Smooth muscle cell (in vitro differentiated cells): ENCODE data around the gene LRRC27. TPM values are rescaled to one million over a fixed set of nuclear protein-coding genes. Genes with fewer than 3 reads are reported as not detected.

ENCODE experiments used
- DNase-seq: peaks from one replicate; lab custom pipeline; 2025; ENCODE audit not compliant: unreplicated experiment; lab: John Stamatoyannopoulos, UW
- H2AFZ ChIP-seq: fragments of 200-600 bp; sonication (generic); 2 replicates; pipeline ENCODE4 v1.6.0; 2016; ENCODE audit warnings: antibody characterized with exemption, low read depth, mild to moderate bottlenecking
- H3F3A ChIP-seq: fragments of 200-600 bp; sonication (generic); 2 replicates; pipeline ENCODE4 v1.6.0; 2017; ENCODE audit warnings: antibody characterized with exemption, low read depth
- H3K27ac ChIP-seq: fragments of 200-600 bp; sonication (generic); 2 replicates; pipeline ENCODE4 v1.5.1; 2016; ENCODE audit warnings: low read depth, mild to moderate bottlenecking
- H3K27me3 ChIP-seq: fragments of 200-600 bp; sonication (generic); 2 replicates; pipeline ENCODE4 v1.6.1; 2016; ENCODE audit warnings: low read depth, mild to moderate bottlenecking
- H3K36me3 ChIP-seq: fragments of 200-600 bp; sonication (generic); 2 replicates; pipeline ENCODE4 v1.5.1; 2016; ENCODE audit warnings: low read depth
- H3K4me1 ChIP-seq: fragments of 200-600 bp; sonication (generic); 2 replicates; pipeline ENCODE4 v1.5.1; 2016; ENCODE audit warnings: low read depth
- H3K4me2 ChIP-seq: fragments of 200-600 bp; sonication (generic); 2 replicates; pipeline ENCODE4 v1.6.0; 2016; ENCODE audit warnings: mild to moderate bottlenecking
- H3K4me3 ChIP-seq: fragments of 200-600 bp; sonication (generic); 2 replicates; pipeline ENCODE4 v1.5.1; 2016; ENCODE audit warnings: mild to moderate bottlenecking
- H3K79me2 ChIP-seq: fragments of 200-600 bp; sonication (generic); 2 replicates; pipeline ENCODE4 v1.6.0; 2016; ENCODE audit warnings: low read depth, mild to moderate bottlenecking
- H3K9ac ChIP-seq: fragments of 200-600 bp; sonication (generic); 2 replicates; pipeline ENCODE4 v1.6.0; 2016; ENCODE audit warnings: low read depth
- H3K9me3 ChIP-seq: fragments of 200-600 bp; sonication (generic); replicated peaks from 2 replicates; pipeline ENCODE4 v1.5.1; 2016; ENCODE audit warnings: low read depth
- H4K20me1 ChIP-seq: fragments of 200-600 bp; sonication (generic); 2 replicates; pipeline ENCODE4 v1.6.0; 2016; ENCODE audit warnings: low read depth
- CTCF ChIP-seq: fragments of 200-600 bp; sonication (generic); IDR thresholded peaks from 2 replicates; pipeline ENCODE4 v1.5.1; 2017; ENCODE audit warnings: borderline replicate concordance, mild to moderate bottlenecking, antibody characterized with exemption; ENCODE audit not compliant: insufficient read depth, poor library complexity, severe bottlenecking
- WGBS: methylation state at CpG from one replicate; pipeline ENCODE4 v1.1.7; 2016; ENCODE audit warnings: low lambda C conversion rate; 5-methylcytosine and 5-hydroxymethylcytosine counted together
- polyA plus RNA-seq: library from polyadenylated mRNA; unstranded; fragments of >200 nt; fragmentation: Nextera tagmentation; extraction: Ambion mirVana; gene quantifications from 2 replicates; pipeline ENCODE4 v1.2.1, GENCODE V29; 2016
- total RNA-seq: library from RNA; depleted of rRNA; stranded (reverse); fragments of >200 nt; gene quantifications from 2 replicates; pipeline ENCODE4 v1.2.3, GENCODE V29; 2014

The LRRC27 gene
- total and polyA plus RNA-seq, 2 experiments from 2014 or later: 7.6 to 11.5 TPM

GRCh38 chr10:132354356-132355094, 22.5 kb downstream of the LRRC27 start:
- no peaks in the 10 kb centered on the region for H3K27me3 ChIP-seq
- H3K4me3 ChIP-seq: no peak overlapping the region
- no peak overlapping the region for H2AFZ ChIP-seq
- no peak overlapping the region for H3K9ac ChIP-seq
- H3K36me3 ChIP-seq: no peaks in the 10 kb centered on the region
- H3K79me2 ChIP-seq: no peaks in the 10 kb centered on the region
- H3K9me3 ChIP-seq: no peaks in the 10 kb centered on the region
- TF ChIP-seq CTCF: no peak
- no peaks in the 10 kb centered on the region for H3F3A ChIP-seq
- no peak overlapping the region for H3K4me2 ChIP-seq
- H3K27ac ChIP-seq: no peak overlapping the region
- H3K4me1 ChIP-seq: no peaks in the 10 kb centered on the region
- no peak for DNase-seq
- 95% methylated on average over 28 of the region's 32 CpGs for WGBS
- no peaks in the 10 kb centered on the region for H4K20me1 ChIP-seq

GRCh38 chr10:132355297-132355696, 23.3 kb downstream of the LRRC27 start:
- Histone ChIP-seq H3K4me3 (no peak overlapping the region), H3K27me3 (no peaks in the 10 kb centered on the region), H4K20me1 (no peaks in the 10 kb centered on the region), H3K4me1 (no peaks in the 10 kb centered on the region), H3K27ac (no peak overlapping the region), H3K36me3 (no peaks in the 10 kb centered on the region), H3K4me2 (no peak overlapping the region), H3F3A (no peaks in the 10 kb centered on the region), H3K9me3 (no peaks in the 10 kb centered on the region), H3K9ac (no peak overlapping the region), H3K79me2 (no peaks in the 10 kb centered on the region), H2AFZ (no peak overlapping the region)
- TF ChIP-seq CTCF: no peak
- no peak for DNase-seq
- WGBS: 94% methylated on average over 17 of the region's 17 CpGs

GRCh38 chr10:132355754-132356153, 23.8 kb downstream of the LRRC27 start:
- Histone ChIP-seq H3K9ac (no peak overlapping the region), H3K4me1 (no peaks in the 10 kb centered on the region), H3K27ac (no peak overlapping the region), H2AFZ (no peak overlapping the region), H3K79me2 (no peaks in the 10 kb centered on the region), H3K9me3 (no peaks in the 10 kb centered on the region), H3K4me2 (no peak overlapping the region), H4K20me1 (no peaks in the 10 kb centered on the region), H3K27me3 (no peaks in the 10 kb centered on the region), H3F3A (no peaks in the 10 kb centered on the region), H3K36me3 (no peaks in the 10 kb centered on the region), H3K4me3 (no peak overlapping the region)
- TF ChIP-seq CTCF: no peak
- 96% methylated on average over 11 of the region's 13 CpGs for WGBS
- no peak for DNase-seq
